HG03575 (cell line): ENCODE results near the gene CCM2L.
"Not testable (repeated sequence)": the region's sequence is repeated elsewhere in the genome, so short reads cannot be mapped to it uniquely, and the experiment has no call there.

Experiments used
- ATAC-seq: cut with Tn5 transposase; IDR thresholded peaks from one replicate; pipeline ENCODE4 v1.9.1; 2021; ENCODE audit not compliant: unreplicated experiment, insufficient number of reproducible peaks, low FRiP score; ENCODE audit errors: extremely low read depth

The CCM2L gene

GRCh38 chr20:32019563-32020463 is 9.6 kb downstream of the CCM2L start:
- no peak for ATAC-seq

- no peak for ATAC-seq
Measured at GRCh38 chr20:32021091-32021490, 10.9 kb downstream of the CCM2L start.

- no peak for ATAC-seq
Measured at GRCh38 chr20:32024683-32025295, 14.6 kb downstream of the CCM2L start.

- no peak for ATAC-seq
Measured at GRCh38 chr20:32027643-32028042, 17.4 kb downstream of the CCM2L start.

GRCh38 chr20:32028647-32029372 is 18.6 kb downstream of the CCM2L start:
- no peak for ATAC-seq

- ATAC-seq, result no peak
Measured at GRCh38 chr20:32029561-32029960, 19.3 kb downstream of the CCM2L start.

GRCh38 chr20:32031007-32031958 is 21.0 kb downstream of the CCM2L start:
- ATAC-seq, result no peak

- no peak for ATAC-seq
Measured at GRCh38 chr20:32033316-32033715, 23.1 kb downstream of the CCM2L start.

GRCh38 chr20:32033721-32034120 is 23.5 kb downstream of the CCM2L start:
- ATAC-seq, result not testable (repeated sequence)

GRCh38 chr20:32034581-32035425 is 24.6 kb downstream of the CCM2L start:
- ATAC-seq, result no peak

GRCh38 chr20:32035426-32035779 is 25.2 kb downstream of the CCM2L start:
- ATAC-seq, result no peak

- no peak for ATAC-seq
Measured at GRCh38 chr20:32036252-32036651, 26.0 kb downstream of the CCM2L start.

GRCh38 chr20:32036716-32037485 is 26.7 kb downstream of the CCM2L start:
- ATAC-seq, result no peak

- ATAC-seq, result no peak
Measured at GRCh38 chr20:32037929-32038328, 27.7 kb downstream of the CCM2L start.

GRCh38 chr20:32040142-32040953 is 30.1 kb downstream of the CCM2L start:
- no peak for ATAC-seq

GRCh38 chr20:32045999-32046398 is 35.8 kb downstream of the CCM2L start:
- no peak for ATAC-seq
